ENCODE measurements around the gene ABCC3.

The ABCC3 gene

DNA sequence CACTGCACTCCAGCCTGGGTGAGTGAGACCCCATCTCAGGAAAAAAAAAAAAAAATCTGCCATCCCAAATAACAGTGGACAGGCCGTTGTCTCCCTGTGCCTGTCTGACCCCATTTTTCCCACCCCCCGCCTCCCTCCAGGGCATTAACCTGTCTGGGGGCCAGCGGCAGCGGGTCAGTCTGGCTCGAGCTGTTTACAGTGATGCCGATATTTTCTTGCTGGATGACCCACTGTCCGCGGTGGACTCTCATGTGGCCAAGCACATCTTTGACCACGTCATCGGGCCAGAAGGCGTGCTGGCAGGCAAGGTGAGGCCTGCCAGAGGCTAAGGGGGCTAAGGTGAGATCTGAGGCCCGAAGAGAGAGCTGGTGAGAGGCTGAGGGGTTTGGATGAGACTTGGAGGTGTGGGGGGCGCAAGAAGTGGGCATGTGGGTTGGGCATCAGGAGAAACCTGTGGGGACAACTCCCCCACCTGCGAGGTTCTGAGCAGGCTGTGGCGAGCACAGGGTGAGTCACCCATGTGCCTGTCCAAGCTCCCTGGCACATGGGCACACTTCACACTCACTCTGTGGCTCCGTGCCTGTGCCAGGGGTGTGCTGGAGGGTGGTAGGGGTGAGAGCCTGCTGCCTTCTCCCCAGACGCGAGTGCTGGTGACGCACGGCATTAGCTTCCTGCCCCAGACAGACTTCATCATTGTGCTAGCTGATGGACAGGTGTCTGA is 38.3 kb downstream of the ABCC3 start:
- CTCF ChIA-PET = interaction anchor here (0.6 kb wide), 1 partner anchor 483 kb away, joined by 3 read pairs; no protein-coding TSS in a partner anchor
- DNase-seq (ENCODE audit: extremely low spot score) = no peak
- TF ChIP-seq, protein P1, sequence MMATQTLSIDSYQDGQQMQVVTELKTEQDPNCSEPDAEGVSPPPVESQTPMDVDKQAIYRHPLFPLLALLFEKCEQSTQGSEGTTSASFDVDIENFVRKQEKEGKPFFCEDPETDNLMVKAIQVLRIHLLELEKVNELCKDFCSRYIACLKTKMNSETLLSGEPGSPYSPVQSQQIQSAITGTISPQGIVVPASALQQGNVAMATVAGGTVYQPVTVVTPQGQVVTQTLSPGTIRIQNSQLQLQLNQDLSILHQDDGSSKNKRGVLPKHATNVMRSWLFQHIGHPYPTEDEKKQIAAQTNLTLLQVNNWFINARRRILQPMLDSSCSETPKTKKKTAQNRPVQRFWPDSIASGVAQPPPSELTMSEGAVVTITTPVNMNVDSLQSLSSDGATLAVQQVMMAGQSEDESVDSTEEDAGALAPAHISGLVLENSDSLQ (IDR thresholded peaks at IDR 0.05) = no peak
- TF ChIP-seq SP1 (IDR thresholded peaks at IDR 0.05) = no peak
- TF ChIP-seq NFRKB (IDR thresholded peaks at IDR 0.05) = no peak
- no peak for TF ChIP-seq TARDBP (IDR thresholded peaks at IDR 0.05)
- no peak for TF ChIP-seq LEF1 (IDR thresholded peaks at IDR 0.05; ENCODE audit: borderline replicate concordance)
- no peak for TF ChIP-seq L3MBTL2 (conservative IDR thresholded peaks at IDR 0.05)
- TF ChIP-seq ELF4 (IDR thresholded peaks at IDR 0.05) = no peak
- TF ChIP-seq ARNT (IDR thresholded peaks at IDR 0.05) = no peak
- TF ChIP-seq SUZ12 (IDR thresholded peaks at IDR 0.05) = no peak
- no peak for TF ChIP-seq FOXA1 (IDR thresholded peaks at IDR 0.05)
- TF ChIP-seq ZNF384 (IDR thresholded peaks at IDR 0.05) = no peak
- no peak for TF ChIP-seq FOXM1 (IDR thresholded peaks at IDR 0.05; ENCODE audit: borderline replicate concordance)
- POLR2A ChIA-PET = no interaction called here

GRCh38 chr17:50675190-50675589 is 40.5 kb downstream of the ABCC3 start:
- TF ChIP-seq ELF4 (IDR thresholded peaks at IDR 0.05) = no peak
- TF ChIP-seq FOXK2 (IDR thresholded peaks at IDR 0.05) = no peak
- no peak for TF ChIP-seq SP1 (IDR thresholded peaks at IDR 0.05)
- no peak for TF ChIP-seq HDGF (IDR thresholded peaks at IDR 0.05; ENCODE audit: borderline replicate concordance)
- no peak for TF ChIP-seq LEF1 (IDR thresholded peaks at IDR 0.05; ENCODE audit: borderline replicate concordance)
- no peak for TF ChIP-seq L3MBTL2 (conservative IDR thresholded peaks at IDR 0.05)
- no peak for TF ChIP-seq CTBP1 (IDR thresholded peaks at IDR 0.05; ENCODE audit: borderline replicate concordance)
- POLR2A ChIA-PET = no interaction called here
- CTCF ChIA-PET = no interaction called here
- no peak for DNase-seq (ENCODE audit: extremely low spot score)

DNA sequence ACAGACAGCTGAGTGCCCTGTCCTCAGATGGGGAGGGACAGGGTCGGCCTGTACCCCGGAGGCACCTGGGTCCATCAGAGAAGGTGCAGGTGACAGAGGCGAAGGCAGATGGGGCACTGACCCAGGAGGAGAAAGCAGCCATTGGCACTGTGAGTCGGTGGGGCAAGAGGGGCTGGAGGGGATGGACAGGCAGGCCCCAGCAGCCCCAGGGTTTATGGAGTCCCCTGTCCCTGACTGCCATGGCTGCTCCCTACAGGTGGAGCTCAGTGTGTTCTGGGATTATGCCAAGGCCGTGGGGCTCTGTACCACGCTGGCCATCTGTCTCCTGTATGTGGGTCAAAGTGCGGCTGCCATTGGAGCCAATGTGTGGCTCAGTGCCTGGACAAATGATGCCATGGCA is 40.9 kb downstream of the ABCC3 start:
- DNase-seq (ENCODE audit: extremely low spot score) = no peak
- ChIA-PET POLR2A (no interaction called here), CTCF (no interaction called here)
- TF ChIP-seq HDGF (IDR thresholded peaks at IDR 0.05; ENCODE audit: borderline replicate concordance) = no peak
- no peak for TF ChIP-seq LEF1 (IDR thresholded peaks at IDR 0.05; ENCODE audit: borderline replicate concordance)
- TF ChIP-seq NFRKB (IDR thresholded peaks at IDR 0.05) = no peak
- TF ChIP-seq ZNF384 (IDR thresholded peaks at IDR 0.05) = no peak
- TF ChIP-seq L3MBTL2 (conservative IDR thresholded peaks at IDR 0.05) = no peak
- no peak for TF ChIP-seq CTBP1 (IDR thresholded peaks at IDR 0.05; ENCODE audit: borderline replicate concordance)
- TF ChIP-seq FOXA1 (IDR thresholded peaks at IDR 0.05) = no peak
- TF ChIP-seq ARNT (IDR thresholded peaks at IDR 0.05) = no peak

DNA sequence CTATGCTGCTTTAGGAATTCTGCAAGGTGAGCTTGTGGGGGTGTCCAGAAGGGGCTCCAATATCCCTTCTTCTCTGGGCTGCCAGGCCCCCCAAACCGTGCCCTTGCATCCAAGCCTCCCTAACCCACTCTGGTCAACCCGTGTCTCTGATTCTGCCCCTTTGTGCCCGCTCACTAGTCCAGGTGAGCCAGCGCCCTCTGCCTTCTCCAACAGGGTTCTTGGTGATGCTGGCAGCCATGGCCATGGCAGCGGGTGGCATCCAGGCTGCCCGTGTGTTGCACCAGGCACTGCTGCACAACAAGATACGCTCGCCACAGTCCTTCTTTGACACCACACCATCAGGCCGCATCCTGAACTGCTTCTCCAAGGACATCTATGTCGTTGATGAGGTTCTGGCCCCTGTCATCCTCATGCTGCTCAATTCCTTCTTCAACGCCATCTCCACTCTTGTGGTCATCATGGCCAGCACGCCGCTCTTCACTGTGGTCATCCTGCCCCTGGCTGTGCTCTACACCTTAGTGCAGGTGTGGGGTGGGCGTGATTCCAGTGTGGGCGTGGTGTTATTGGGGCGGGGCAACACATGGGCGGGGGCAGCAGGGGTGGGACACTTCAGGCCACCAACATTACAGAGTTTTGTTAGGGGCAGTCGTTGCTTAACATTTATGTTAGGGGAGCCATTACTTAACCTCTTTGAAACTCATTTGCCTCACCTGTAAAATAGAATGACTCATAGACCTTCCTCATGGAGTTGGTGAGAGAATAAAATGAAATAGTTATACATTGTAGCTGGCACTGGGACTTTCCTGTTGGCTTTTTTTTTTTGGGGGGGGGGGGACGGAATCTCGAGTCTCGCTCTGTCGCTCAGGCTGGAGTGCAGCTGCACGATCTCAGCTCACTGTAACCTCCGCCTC is 41.6 kb downstream of the ABCC3 start:
- no peak for TF ChIP-seq ELF4 (IDR thresholded peaks at IDR 0.05)
- TF ChIP-seq ARNT (IDR thresholded peaks at IDR 0.05) = no peak
- TF ChIP-seq BHLHE40 (IDR thresholded peaks at IDR 0.05; ENCODE audit: borderline replicate concordance) = no peak
- TF ChIP-seq FOXM1 (IDR thresholded peaks at IDR 0.05; ENCODE audit: borderline replicate concordance) = no peak
- TF ChIP-seq NFRKB (IDR thresholded peaks at IDR 0.05) = no peak
- TF ChIP-seq LEF1 (IDR thresholded peaks at IDR 0.05; ENCODE audit: borderline replicate concordance) = no peak
- TF ChIP-seq, protein P1 (IDR thresholded peaks at IDR 0.05) = no peak
- TF ChIP-seq FOXA1 (IDR thresholded peaks at IDR 0.05) = no peak
- no peak for TF ChIP-seq HDGF (IDR thresholded peaks at IDR 0.05; ENCODE audit: borderline replicate concordance)
- POLR2A ChIA-PET = no interaction called here
- CTCF ChIA-PET = no interaction called here
- DNase-seq (ENCODE audit: extremely low spot score) = no peak

DNA sequence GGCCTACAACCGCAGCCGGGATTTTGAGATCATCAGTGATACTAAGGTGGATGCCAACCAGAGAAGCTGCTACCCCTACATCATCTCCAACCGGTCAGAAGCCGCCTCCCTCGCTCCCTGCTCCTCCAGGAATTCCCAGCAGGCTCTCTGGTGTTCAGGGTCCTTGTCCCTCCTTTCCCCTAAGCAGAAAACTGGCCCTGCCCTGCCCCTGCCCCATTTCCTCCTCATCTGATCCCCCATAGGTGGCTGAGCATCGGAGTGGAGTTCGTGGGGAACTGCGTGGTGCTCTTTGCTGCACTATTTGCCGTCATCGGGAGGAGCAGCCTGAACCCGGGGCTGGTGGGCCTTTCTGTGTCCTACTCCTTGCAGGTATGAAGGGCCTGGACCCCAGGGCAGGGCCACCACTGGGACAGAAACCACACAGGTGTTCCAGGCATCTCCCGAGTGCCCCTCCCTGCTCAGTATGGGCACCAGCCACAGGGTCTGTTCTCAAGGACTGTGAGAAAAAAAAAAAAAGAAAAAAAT is 43.2 kb downstream of the ABCC3 start:
- ChIA-PET POLR2A (no interaction called here), CTCF (no interaction called here)
- no peak for DNase-seq (ENCODE audit: extremely low spot score)
- no peak for TF ChIP-seq TARDBP (IDR thresholded peaks at IDR 0.05)
- TF ChIP-seq CTBP1 (IDR thresholded peaks at IDR 0.05; ENCODE audit: borderline replicate concordance) = no peak
- no peak for TF ChIP-seq BHLHE40 (IDR thresholded peaks at IDR 0.05; ENCODE audit: borderline replicate concordance)

DNA sequence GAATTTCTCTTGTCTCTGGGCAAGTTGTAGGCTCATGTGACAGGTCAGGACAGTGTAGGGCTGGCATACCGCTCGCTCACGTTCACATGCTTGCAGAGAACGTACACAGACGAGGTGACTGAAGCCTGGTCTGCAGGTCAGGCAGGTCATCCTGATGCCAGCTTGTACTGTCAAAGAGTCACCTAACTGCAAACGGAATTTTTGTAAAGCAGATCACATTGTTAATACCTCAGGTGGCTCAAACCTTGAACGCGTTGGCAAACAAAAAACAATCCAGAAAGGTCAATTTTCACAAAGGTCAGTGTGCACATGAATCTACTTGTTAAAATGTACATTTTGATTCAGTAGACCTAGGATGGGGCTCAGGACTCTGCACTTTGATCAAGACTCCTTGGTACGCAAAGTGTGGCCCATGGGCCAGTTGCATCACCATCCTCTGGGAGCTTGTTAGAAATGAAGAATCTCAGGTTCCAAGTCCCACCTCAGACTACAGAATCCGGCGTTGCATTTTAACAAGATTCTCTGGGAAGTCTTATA is 44.4 kb downstream of the ABCC3 start:
- ChIA-PET CTCF (no interaction called here), POLR2A (no interaction called here)
- no peak for DNase-seq (ENCODE audit: extremely low spot score)
- TF ChIP-seq SP1 (IDR thresholded peaks at IDR 0.05) = no peak
- TF ChIP-seq FOXM1 (IDR thresholded peaks at IDR 0.05; ENCODE audit: borderline replicate concordance) = no peak
- TF ChIP-seq BHLHE40 (IDR thresholded peaks at IDR 0.05; ENCODE audit: borderline replicate concordance) = no peak
- TF ChIP-seq, protein P1 (IDR thresholded peaks at IDR 0.05) = no peak
- no peak for TF ChIP-seq ARNT (IDR thresholded peaks at IDR 0.05)
- no peak for TF ChIP-seq NFRKB (IDR thresholded peaks at IDR 0.05)
- TF ChIP-seq SUZ12 (IDR thresholded peaks at IDR 0.05) = no peak
- no peak for TF ChIP-seq ELF4 (IDR thresholded peaks at IDR 0.05)
- TF ChIP-seq FOXK2 (IDR thresholded peaks at IDR 0.05) = no peak
- TF ChIP-seq HDGF (IDR thresholded peaks at IDR 0.05; ENCODE audit: borderline replicate concordance) = no peak
- no peak for TF ChIP-seq TARDBP (IDR thresholded peaks at IDR 0.05)
- TF ChIP-seq FOXA1 (IDR thresholded peaks at IDR 0.05) = no peak

Measured in HEK293T (cell line).